Germinal center (tissue), 1 donor: Measurements from ENCODE around the gene PHLDB1.
"Not testable (repeated sequence)": the region's sequence is repeated elsewhere in the genome, so short reads cannot be mapped to it uniquely, and the experiment has no call there.

Source experiments
- DNase-seq: peaks from one replicate; pipeline ENCODE4 v3.0.0; 2012; ENCODE audit warnings: mixed read lengths, low spot score

Gene PHLDB1

GRCh38 chr11:118605116-118605867 is 2.1 kb upstream of the PHLDB1 start:
- DNase-seq, result no peak

- no peak for DNase-seq
Observed at GRCh38 chr11:118606157-118606843, 1.1 kb upstream of the PHLDB1 start.

- DNase-seq, result no peak
Observed at GRCh38 chr11:118606844-118607228, 579 bp upstream of the PHLDB1 start.

- peak; percentile 31 for DNase-seq
Observed at GRCh38 chr11:118608360-118609227, 1.2 kb downstream of the PHLDB1 start.

- no peak for DNase-seq
Observed at GRCh38 chr11:118609380-118610224, 2.2 kb downstream of the PHLDB1 start.

- DNase-seq, result no peak
Observed at GRCh38 chr11:118610225-118610772, 2.9 kb downstream of the PHLDB1 start.

GRCh38 chr11:118610773-118611432 is 3.5 kb downstream of the PHLDB1 start:
- DNase-seq, result peak; percentile 71

GRCh38 chr11:118611433-118611795 is 4.0 kb downstream of the PHLDB1 start:
- DNase-seq, result not testable (repeated sequence)

- no peak for DNase-seq
Observed at GRCh38 chr11:118612378-118612777, 5.0 kb downstream of the PHLDB1 start.

GRCh38 chr11:118614511-118614910 is 7.1 kb downstream of the PHLDB1 start:
- no peak for DNase-seq

- no peak for DNase-seq
Observed at GRCh38 chr11:118615282-118615975, 8.0 kb downstream of the PHLDB1 start.

- no peak for DNase-seq
Observed at GRCh38 chr11:118615976-118616371, 8.6 kb downstream of the PHLDB1 start.

GRCh38 chr11:118618115-118618990 is 10.9 kb downstream of the PHLDB1 start:
- no peak for DNase-seq

GRCh38 chr11:118618991-118619375 is 11.6 kb downstream of the PHLDB1 start:
- DNase-seq, result no peak

GRCh38 chr11:118619444-118620197 is 12.2 kb downstream of the PHLDB1 start:
- DNase-seq, result no peak

- DNase-seq, result no peak
Observed at GRCh38 chr11:118620529-118621070, 13.2 kb downstream of the PHLDB1 start.

- peak; percentile 17 for DNase-seq
Observed at GRCh38 chr11:118621071-118621783, 13.8 kb downstream of the PHLDB1 start.
